Fibroblast of skin of left quadriceps (primary cell): ENCODE data around the gene AGBL4.

Source experiments
- DNase-seq, 2 experiments: peaks; one replicate each; pipeline ENCODE4 v3.0.0-alpha.2; 2013; ENCODE audit warnings: low read depth in 2 of 2

Gene AGBL4

DNA sequence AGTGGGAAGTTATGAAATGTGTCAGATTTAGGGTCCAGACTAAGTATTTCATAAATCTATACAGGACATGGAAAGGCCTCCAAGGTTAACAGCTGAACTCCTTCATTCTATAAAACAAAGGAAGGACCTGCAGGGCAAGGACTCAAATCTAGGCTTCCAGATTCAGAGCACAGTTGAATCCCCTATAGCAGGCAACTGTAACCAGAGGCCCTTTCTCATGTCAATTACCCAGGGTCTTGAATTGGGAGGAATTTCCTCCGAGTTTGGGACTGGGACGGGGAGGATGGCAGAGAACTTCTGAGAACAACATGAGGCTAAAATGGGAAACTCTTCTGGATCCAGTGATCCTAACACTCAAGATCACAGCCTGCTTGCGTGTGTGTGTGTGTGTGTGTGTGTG is 1134.1 kb downstream of the AGBL4 start:
- DNase-seq, result no peak

- no peak for DNase-seq
Observed at GRCh38 chr1:48889082-48889481, 1134.7 kb downstream of the AGBL4 start.

DNA sequence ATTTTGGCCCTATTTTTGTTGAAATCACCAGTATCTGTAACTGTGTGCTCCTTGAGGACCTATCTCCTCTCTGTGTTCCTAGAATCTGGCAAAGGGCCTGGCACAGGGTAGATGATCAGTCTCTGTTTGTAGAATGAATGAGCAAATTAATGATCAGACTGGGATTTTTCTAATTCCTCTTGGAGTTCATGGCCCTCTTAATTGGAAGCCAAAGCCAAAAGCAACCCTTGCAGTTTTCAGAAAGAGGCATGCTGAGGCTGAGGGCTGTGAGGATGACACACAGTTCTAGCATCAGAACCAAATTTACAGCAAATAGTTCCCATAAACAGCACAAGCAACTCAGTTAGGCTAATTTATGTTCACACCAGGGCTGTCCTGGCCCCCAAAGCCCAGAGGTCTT is 1136.0 kb downstream of the AGBL4 start:
- no peak for DNase-seq

DNA sequence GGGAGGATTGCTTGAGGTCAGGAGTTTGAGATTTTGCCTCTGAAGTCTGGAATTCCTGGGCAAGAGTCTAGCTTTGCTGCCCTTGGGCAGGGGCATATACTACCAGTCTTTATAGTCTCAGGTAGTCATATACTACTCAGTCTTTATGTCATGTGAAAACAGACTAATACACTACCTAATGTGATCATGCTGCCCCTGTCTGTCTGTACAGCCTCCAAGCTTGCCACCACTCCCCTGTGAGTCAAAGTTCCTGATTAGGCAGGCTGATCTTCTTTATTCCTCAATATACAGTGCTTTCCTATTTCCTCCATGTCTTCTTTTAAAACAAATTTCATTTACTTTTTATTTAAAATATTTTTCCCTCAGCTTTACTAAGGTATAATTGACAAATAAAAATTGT is 1141.7 kb downstream of the AGBL4 start:
- no peak for DNase-seq

DNA sequence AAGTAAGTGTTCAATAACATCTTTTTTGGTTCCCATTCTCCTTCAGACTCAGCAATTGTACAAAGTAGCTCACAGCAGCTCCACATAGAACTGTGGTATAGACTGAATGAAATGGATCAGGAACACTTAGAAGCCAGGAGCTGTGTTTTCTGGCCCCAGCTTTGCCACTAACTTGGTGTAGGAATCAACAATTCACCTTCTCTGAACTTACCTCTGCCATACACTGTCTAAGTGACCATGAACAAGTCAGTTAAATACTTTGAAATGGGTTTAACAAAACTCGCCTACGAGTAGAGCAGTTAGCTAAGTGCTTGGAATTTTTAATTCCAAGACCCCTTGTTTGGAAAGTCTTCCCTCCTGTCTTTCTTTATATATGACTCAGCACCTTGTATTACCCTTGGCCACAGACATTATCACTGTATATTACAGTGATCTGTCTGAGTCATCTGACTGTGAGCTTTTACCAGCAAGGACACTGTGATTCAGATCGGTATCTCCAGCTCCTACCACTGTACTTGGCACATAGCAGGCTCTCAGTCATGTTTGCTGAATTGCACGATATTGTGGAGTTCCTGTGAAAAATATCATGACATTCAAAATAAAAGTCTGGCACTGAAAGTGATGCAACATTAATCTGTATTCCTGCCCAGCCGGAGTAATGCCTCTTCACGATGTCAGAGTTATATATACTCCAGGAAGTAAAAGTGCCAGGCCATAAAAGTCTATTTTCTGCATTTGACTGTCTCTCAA is 1145.4 kb downstream of the AGBL4 start:
- peak; percentile 74 to 75 for DNase-seq

DNA sequence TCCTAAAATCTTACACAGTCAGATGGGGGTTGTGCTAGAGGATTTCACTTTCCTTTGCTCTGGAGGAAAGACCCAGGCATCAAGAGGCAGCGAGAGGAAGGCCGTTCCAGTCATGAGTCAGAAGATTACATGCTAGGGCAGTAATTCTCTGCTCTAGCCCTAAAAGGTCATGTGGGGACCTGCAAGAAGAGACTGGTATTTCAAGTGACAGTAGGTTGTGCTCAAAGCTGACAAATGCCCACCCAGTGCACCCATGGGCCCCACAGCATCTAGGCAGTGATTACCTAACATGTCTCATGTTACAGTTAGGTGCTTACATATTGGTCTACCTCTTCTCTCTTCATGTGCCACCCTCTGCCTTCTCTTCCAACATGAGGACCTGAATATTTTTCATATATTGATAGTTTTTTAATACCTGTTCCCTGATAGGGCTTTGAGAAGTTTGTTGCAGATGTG is 1147.4 kb downstream of the AGBL4 start:
- peak; percentile 34 to 39 for DNase-seq

- DNase-seq, result no peak
Observed at GRCh38 chr1:48875552-48876329, 1148.0 kb downstream of the AGBL4 start.

DNA sequence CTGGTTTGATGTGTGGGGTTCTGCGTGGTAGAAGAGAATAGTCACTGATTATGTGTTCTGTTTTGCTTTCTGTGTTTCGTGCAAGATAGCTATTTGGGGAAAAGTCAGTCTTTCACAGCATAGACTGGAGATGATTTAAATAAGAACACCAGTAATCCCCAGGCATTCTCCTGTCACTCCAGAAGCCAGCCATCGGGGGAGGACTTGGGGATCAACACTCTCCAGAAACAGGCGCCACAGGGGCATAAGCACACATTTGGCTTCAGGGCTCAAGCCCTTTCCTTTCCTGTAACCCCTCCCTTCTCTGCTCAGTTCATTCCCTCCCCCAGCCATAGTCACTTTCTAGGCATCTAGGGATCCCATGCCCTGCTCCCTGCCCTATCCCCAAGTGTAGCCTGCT is 1149.8 kb downstream of the AGBL4 start:
- DNase-seq, result no peak

- no peak for DNase-seq
Observed at GRCh38 chr1:48870596-48870995, 1153.2 kb downstream of the AGBL4 start.

DNA sequence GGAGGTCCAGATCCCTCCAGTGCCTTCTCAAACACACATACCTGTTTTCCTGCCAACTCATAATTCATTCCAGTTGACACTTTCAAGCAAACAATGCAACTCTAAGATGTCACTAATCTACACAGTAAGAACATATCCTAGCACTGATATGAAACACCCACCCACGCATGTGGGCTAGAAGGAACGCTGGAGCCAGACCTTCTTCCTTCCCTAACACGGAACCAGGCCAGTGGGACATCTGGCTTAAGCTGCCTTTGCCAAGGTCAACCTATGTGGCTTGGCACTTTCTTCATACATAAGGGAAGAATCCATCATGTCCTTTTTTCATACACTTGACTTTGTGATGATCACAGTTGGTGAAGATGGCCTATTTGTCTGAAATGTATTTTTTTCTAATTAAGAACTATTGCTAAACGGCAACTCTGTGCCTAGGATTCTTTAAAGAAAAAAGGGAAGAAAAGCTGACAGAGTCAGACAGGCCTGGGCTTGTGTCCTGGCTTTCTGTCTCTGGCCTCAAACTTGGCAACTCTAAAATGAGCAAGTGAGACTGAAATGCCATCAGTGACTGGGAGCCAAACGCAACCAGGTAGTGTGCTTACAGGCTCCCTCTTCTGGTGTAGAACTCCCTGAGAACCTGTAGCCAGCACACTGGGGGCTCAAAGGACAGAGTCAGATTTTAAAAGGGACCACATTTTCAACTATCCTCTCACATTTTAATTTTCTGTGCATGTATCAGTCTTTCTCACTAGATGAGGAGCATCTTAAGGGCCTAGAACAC is 1154.4 kb downstream of the AGBL4 start:
- DNase-seq, result no peak

- no peak for DNase-seq
Observed at GRCh38 chr1:48864913-48865312, 1158.8 kb downstream of the AGBL4 start.

GRCh38 chr1:48859456-48859855 is 1164.3 kb downstream of the AGBL4 start:
- DNase-seq, result no peak

- DNase-seq, result peak; percentile 80 to 84
Observed at GRCh38 chr1:48858200-48858920, 1165.4 kb downstream of the AGBL4 start.

GRCh38 chr1:48853006-48853405 is 1170.7 kb downstream of the AGBL4 start:
- DNase-seq, result peak; percentile 82 to 83

- DNase-seq, result no peak
Observed at GRCh38 chr1:48851638-48852037, 1172.1 kb downstream of the AGBL4 start.

DNA sequence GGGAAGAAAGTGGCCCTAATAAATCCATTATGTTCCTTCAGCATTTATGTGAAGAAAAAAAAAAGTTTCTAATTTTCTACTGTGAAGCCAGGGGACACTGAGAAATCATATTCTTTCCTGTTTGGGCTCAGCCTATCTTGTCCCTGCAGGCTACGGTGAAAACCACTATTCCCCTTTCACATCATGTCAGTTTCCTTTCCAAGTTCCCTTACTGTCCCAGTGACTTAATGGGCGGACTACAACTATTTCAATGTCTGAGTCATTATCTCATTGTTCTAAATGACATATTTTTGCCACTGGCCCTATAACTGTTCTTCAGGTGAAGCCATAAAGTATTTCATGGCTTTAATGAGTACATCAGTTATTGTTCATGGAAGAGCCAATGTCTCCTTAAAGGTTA is 1175.7 kb downstream of the AGBL4 start:
- DNase-seq, result no peak

GRCh38 chr1:48846441-48846840 is 1177.3 kb downstream of the AGBL4 start:
- no peak for DNase-seq

DNA sequence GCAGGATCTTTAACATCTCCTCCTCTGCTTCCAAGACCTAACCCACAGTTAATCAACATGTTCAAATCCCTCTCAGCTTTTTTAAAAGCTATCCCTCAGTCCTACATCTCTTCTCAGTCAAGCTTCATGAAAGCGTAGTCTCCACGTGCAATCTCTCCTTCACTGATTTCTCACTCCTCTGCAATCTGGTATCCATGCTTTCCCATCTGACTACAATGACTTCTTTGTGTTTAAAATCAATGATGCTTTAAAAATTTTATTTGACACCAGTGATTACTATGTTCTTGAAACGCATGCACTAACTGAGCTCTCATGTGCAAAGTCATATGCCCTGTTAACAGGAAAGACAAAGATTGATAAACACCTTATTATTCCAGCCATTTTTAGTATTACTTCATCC is 1179.6 kb downstream of the AGBL4 start:
- no peak for DNase-seq

- DNase-seq, result peak; percentile 28 to 30
Observed at GRCh38 chr1:48841966-48842365, 1181.8 kb downstream of the AGBL4 start.

DNA sequence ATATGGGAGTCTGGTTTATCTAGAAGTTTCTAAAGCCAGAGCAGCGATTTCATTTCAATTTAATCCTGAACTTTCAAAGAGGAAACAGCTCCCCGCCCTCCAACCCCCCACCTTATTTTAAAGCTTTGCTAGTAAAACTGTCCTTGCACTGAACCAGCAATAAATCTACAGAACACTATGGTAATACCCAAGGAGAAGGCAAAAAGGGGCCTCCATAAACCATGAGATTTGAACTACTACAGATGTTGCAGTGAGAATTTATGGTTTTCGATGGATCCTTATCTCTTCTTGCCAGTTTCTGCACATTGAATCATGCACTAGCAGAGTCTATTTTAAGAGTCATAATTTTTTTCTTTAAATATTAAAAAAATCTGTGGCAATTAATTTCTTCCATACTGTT is 1182.3 kb downstream of the AGBL4 start:
- DNase-seq, result peak; percentile 49 to 59

GRCh38 chr1:48831120-48831978 is 1192.4 kb downstream of the AGBL4 start:
- no peak for DNase-seq
